Upper lobe of right lung (tissue), 1 donor: ENCODE measurements around the gene SMOC2. TPM values are rescaled to one million over a fixed set of nuclear protein-coding genes. Genes with fewer than 3 reads are reported as not detected.

Experiments used
- ATAC-seq: fragments of 200-7000 bp; cut with Tn5 transposase; one replicate; pipeline ENCODE4 v1.9.1; 2020; ENCODE audit warnings: mild to moderate bottlenecking, moderate library complexity
- DNase-seq: peaks from one replicate; pipeline ENCODE4 v3.0.0-alpha.2; 2020
- H3K27ac ChIP-seq: fragments of 200-600 bp; one replicate; pipeline ENCODE4 v1.8.0; 2022
- H3K27me3 ChIP-seq: fragments of 200-600 bp; one replicate; pipeline ENCODE4 v1.8.0; 2022; ENCODE audit warnings: mild to moderate bottlenecking
- H3K36me3 ChIP-seq: fragments of 200-600 bp; one replicate; pipeline ENCODE4 v1.8.0; 2022
- H3K4me1 ChIP-seq: fragments of 200-600 bp; one replicate; pipeline ENCODE4 v1.8.0; 2022
- H3K4me3 ChIP-seq: fragments of 200-600 bp; one replicate; pipeline ENCODE4 v1.8.0; 2022; ENCODE audit warnings: mild to moderate bottlenecking
- H3K9me3 ChIP-seq: fragments of 200-600 bp; one replicate; pipeline ENCODE4 v1.8.0; 2022
- intact Hi-C: fragments of 100-400 bp; cut with DNase I; formaldehyde crosslinking; loops from one replicate; pipeline ENCODE4 v1.11.0; 2022
- total RNA-seq: library from RNA; stranded (reverse); fragmentation: NEBNext Ultra II Directional; extraction: Animal tissue kit (Norgen Biotek cat#: 25700); gene quantifications from one replicate; pipeline ENCODE4 v1.2.1, GENCODE V29; 2021
- TF ChIP-seq, protein P1 (sequence below): fragments of 200-600 bp; IDR thresholded peaks from one replicate; pipeline ENCODE4 v1.8.0; 2022; ENCODE audit warnings: antibody characterized with exemption
- donor health status: DM: no; HTN: yes; CAD: no; lungs with severe emphysema.

SMOC2 gene
- total RNA-seq, 1 donor from 2014 or later: 33.1 TPM

DNA sequence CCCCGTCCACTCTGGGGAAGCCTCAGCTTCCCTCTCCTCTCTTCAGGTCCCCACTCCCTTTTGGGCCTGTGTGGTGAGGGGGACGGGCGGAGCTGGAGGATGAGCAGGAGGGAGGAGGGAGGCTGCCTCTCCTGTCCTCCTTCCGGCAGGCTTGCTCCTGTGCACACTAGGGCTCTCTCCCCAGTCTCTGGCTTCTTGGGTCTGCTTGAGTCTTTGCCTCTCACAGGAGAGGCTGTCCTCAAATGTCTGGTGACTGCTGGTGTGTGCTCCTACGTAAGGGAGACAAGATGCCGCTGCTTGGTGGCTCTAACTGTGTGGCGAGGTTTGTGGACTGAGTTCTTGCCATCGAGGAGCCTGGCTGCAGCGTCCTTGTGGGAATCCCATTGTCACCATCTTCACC, 8.8 kb upstream of the SMOC2 start:
- ATAC-seq: no peak
- TF ChIP-seq, protein P1, sequence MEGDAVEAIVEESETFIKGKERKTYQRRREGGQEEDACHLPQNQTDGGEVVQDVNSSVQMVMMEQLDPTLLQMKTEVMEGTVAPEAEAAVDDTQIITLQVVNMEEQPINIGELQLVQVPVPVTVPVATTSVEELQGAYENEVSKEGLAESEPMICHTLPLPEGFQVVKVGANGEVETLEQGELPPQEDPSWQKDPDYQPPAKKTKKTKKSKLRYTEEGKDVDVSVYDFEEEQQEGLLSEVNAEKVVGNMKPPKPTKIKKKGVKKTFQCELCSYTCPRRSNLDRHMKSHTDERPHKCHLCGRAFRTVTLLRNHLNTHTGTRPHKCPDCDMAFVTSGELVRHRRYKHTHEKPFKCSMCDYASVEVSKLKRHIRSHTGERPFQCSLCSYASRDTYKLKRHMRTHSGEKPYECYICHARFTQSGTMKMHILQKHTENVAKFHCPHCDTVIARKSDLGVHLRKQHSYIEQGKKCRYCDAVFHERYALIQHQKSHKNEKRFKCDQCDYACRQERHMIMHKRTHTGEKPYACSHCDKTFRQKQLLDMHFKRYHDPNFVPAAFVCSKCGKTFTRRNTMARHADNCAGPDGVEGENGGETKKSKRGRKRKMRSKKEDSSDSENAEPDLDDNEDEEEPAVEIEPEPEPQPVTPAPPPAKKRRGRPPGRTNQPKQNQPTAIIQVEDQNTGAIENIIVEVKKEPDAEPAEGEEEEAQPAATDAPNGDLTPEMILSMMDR: no peak
- Histone ChIP-seq H3K36me3 (no peaks in the 10 kb centered on the region), H3K27ac (no peak overlapping the region), H3K4me3 (no peak overlapping the region), H3K4me1 (no peaks in the 10 kb centered on the region), H3K9me3 (no peaks in the 10 kb centered on the region), H3K27me3 (peaks cover 12% of the 10 kb centered on the region)
- no peak for DNase-seq
- intact Hi-C loops: no loop called here

- Histone ChIP-seq H3K9me3 (no peaks in the 10 kb centered on the region), H3K27me3 (peaks cover 12% of the 10 kb centered on the region), H3K4me1 (no peaks in the 10 kb centered on the region), H3K36me3 (no peaks in the 10 kb centered on the region), H3K4me3 (no peak overlapping the region), H3K27ac (no peak overlapping the region)
- DNase-seq: no peak
- ATAC-seq: no peak
- TF ChIP-seq, protein P1: no peak
- intact Hi-C loops: no loop called here
Observed at GRCh38 chr6:168433898-168434297, 7.1 kb upstream of the SMOC2 start.

DNA sequence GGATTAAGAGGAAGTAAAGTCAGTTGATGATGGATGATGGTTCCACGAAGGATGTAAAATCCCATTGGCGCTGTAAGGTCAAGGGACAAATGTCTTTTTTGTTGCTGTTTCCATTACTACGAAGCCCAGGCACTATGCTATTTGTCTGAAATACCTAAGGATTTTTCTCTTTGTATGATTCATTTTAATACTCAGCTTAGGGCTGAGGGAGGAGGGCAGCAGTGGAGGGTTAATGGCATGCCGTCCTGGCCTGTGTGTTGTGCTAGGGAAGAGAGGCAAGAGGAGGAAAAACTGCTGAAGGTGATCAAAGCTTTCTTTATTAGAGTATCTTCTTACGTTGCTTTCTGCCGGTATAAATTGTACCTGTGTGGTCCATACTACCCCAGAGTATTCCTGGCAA, 6.5 kb upstream of the SMOC2 start:
- intact Hi-C loops: no loop called here
- Histone ChIP-seq H3K4me3 (no peak overlapping the region), H3K27ac (no peak overlapping the region), H3K27me3 (peaks cover 12% of the 10 kb centered on the region), H3K9me3 (no peaks in the 10 kb centered on the region), H3K4me1 (no peaks in the 10 kb centered on the region), H3K36me3 (no peaks in the 10 kb centered on the region)
- DNase-seq (no peak), ATAC-seq (no peak)
- TF ChIP-seq, protein P1: no peak

DNA sequence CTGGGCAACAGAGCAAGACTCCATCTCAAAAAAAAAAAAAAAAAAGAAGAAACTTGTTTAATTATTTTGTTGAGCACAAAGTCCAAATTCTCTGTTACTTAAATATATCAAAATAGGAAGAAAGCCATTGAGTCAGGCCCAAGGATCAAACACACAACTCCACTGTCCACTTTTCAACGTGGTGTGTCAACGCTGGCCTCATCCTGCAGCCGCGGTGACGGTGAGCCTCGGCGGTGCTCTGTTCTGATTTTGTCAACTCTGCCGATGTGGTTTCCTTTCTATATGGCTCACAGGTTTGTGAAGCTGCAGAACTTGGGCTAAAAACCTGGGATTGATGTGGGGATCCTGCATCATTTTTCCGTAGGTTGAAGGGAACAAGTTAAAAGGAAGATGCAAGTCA, 3.2 kb upstream of the SMOC2 start:
- TF ChIP-seq, protein P1: no peak
- no peak for ATAC-seq
- H3K27ac ChIP-seq: no peak overlapping the region

GRCh38 chr6:168438783-168439520, 2.0 kb upstream of the SMOC2 start:
- Histone ChIP-seq H3K9me3 (no peaks in the 10 kb centered on the region), H3K36me3 (no peaks in the 10 kb centered on the region), H3K4me3 (no peak overlapping the region), H3K27me3 (peaks cover 42% of the 10 kb centered on the region), H3K27ac (no peak overlapping the region), H3K4me1 (no peaks in the 10 kb centered on the region)
- ATAC-seq: no peak
- TF ChIP-seq, protein P1: no peak
- intact Hi-C loops: no loop called here
- no peak for DNase-seq

More for the DNA sequence above, 3.2 kb upstream of the SMOC2 start:
- no peaks in the 10 kb centered on the region for H3K9me3 ChIP-seq
- no peak overlapping the region for H3K4me3 ChIP-seq
- peaks cover 30% of the 10 kb centered on the region for H3K27me3 ChIP-seq
- DNase-seq: no peak
- no peaks in the 10 kb centered on the region for H3K4me1 ChIP-seq
- intact Hi-C loops: no loop called here
- no peaks in the 10 kb centered on the region for H3K36me3 ChIP-seq
